K562 (cell line): ENCODE data around the gene KIF26B. TPM values are rescaled to one million over a fixed set of nuclear protein-coding genes. Genes with fewer than 3 reads are reported as not detected.

Source experiments
- CHD7 ChIP-seq: fragments of 200-600 bp; sonication (generic); IDR thresholded peaks from one replicate; pipeline ENCODE4 v1.6.1; 2012; ENCODE audit warnings: mild to moderate bottlenecking, low read depth, low read length, inconsistent platforms
- KLF1 ChIP-seq: fragments of 450-650 bp; IDR thresholded peaks from 2 replicates; pipeline ENCODE4 v1.6.1; 2016; ENCODE audit warnings: missing genetic modification characterization, missing compliant biosample characterization
- ZNF77 ChIP-seq: fragments of 250-450 bp; sonication (Bioruptor Pico); IDR thresholded peaks from 2 replicates; pipeline ENCODE4 v1.5.0; 2020
- polyA plus RNA-seq, 8 experiments: library from polyadenylated mRNA; depleted of rRNA in 4 of 8; stranded (reverse) in 5 of 8; unstranded in 3 of 8; fragments of >200 nt; fragmentation: Nextera tagmentation in 2 of 8; fragmentation: Illumina TruSeq in 1 of 8; extraction: Ambion mirVana in 2 of 8; extraction: Trizol in 1 of 8; gene quantifications; 2 replicates each; pipeline versions ENCODE4 v1.2.1 to v1.2.3, GENCODE V29; 2011 to 2014; ENCODE audit warnings: inconsistent platforms in 1 of 8, missing spikeins in 1 of 8
- total RNA-seq, 7 experiments: library from RNA; depleted of rRNA in 6 of 7; stranded (reverse); fragments of >200 nt in 6 of 7; fragmentation: Illumina TruSeq in 2 of 7; extraction: Trizol in 2 of 7; gene quantifications; 2 replicates each; pipeline versions ENCODE4 v1.2.1 to v1.2.3, GENCODE V29; 2011 to 2021; ENCODE audit warnings: low replicate concordance in 1 of 7

Gene KIF26B
- total and polyA plus RNA-seq, 9 of the 15 experiments (the other 6 are each of a cell fraction or from before 2014, with no cell fraction given): 0.02 to 0.08 (median 0.03) TPM; not detected in 6

GRCh38 chr1:245458761-245459174 is 304.0 kb downstream of the KIF26B start (continued):
- TF ChIP-seq CHD7: no peak
- no peak for TF ChIP-seq KLF1 (tag)
- no peak for TF ChIP-seq ZNF77 (CRISPR knock-in tag)
